NB4 (cell line): ENCODE results near the gene CUL9.

Source experiments
- CTCF ChIP-seq: IDR thresholded peaks from one replicate; pipeline ENCODE4 v1.5.1; 2012; ENCODE audit warnings: low read depth, low read length
- POLR2A ChIP-seq: IDR thresholded peaks from 2 replicates; pipeline ENCODE4 v1.6.1; 2011; ENCODE audit warnings: mild to moderate bottlenecking; ENCODE audit not compliant: insufficient read length; ENCODE audit errors: extremely low read depth

- TF ChIP-seq POLR2A: no peak
- TF ChIP-seq CTCF: no peak
Observed at GRCh38 chr6:43260791-43261190, 78.8 kb downstream of the CUL9 start.
